Osteoblast (primary cell): ENCODE measurements around the gene PRSS27. TPM values are rescaled to one million over a fixed set of nuclear protein-coding genes. Genes with fewer than 3 reads are reported as not detected.

Experiments used
- DNase-seq: peaks from one replicate; pipeline ENCODE4 v3.0.0; 2011; ENCODE audit warnings: low spot score, mixed read lengths; ENCODE audit not compliant: insufficient read length; ENCODE audit errors: missing footprints
- H2AFZ ChIP-seq: 2 replicates; pipeline ENCODE4 v1.6.0; 2011; ENCODE audit warnings: mild to moderate bottlenecking, low read length
- H3K27ac ChIP-seq: 2 replicates; pipeline ENCODE4 v1.5.1; 2011; ENCODE audit warnings: mild to moderate bottlenecking, low read depth, low read length, moderate library complexity
- H3K27me3 ChIP-seq: 2 replicates; pipeline ENCODE4 v1.6.0; 2012; ENCODE audit warnings: mild to moderate bottlenecking, control low read depth, inconsistent platforms, low read length, moderate library complexity; ENCODE audit not compliant: insufficient read depth
- H3K36me3 ChIP-seq: 2 replicates; pipeline ENCODE4 v1.5.1; 2011; ENCODE audit warnings: mild to moderate bottlenecking, low read length, control low read depth, moderate library complexity; ENCODE audit not compliant: insufficient read depth
- H3K4me1 ChIP-seq: 2 replicates; pipeline ENCODE4 v1.5.1; 2011; ENCODE audit warnings: mild to moderate bottlenecking, low read length, control low read depth, moderate library complexity; ENCODE audit not compliant: insufficient read depth
- H3K4me2 ChIP-seq: 2 replicates; pipeline ENCODE4 v1.6.0; 2011; ENCODE audit warnings: mild to moderate bottlenecking, low read length; ENCODE audit not compliant: insufficient read depth
- H3K4me3 ChIP-seq: fragments of 200-600 bp; sonication (generic); 3 replicates; pipeline ENCODE4 v1.5.1; 2012; ENCODE audit warnings: mild to moderate bottlenecking, low read length, inconsistent platforms; ENCODE audit not compliant: insufficient read depth
- H3K79me2 ChIP-seq: 2 replicates; pipeline ENCODE4 v1.6.0; 2012; ENCODE audit warnings: mild to moderate bottlenecking, low read length, control low read depth, inconsistent platforms; ENCODE audit not compliant: insufficient read depth
- H3K9me3 ChIP-seq: 2 replicates; pipeline ENCODE4 v1.5.1; 2011; ENCODE audit warnings: low read depth, low read length, control low read depth
- H4K20me1 ChIP-seq: 2 replicates; pipeline ENCODE4 v1.6.0; 2012; ENCODE audit warnings: mild to moderate bottlenecking, low read length, control low read depth; ENCODE audit not compliant: insufficient read depth
- CTCF ChIP-seq: IDR thresholded peaks from 2 replicates; pipeline ENCODE4 v1.5.1; 2011; ENCODE audit warnings: mild to moderate bottlenecking, low read depth, low read length, moderate library complexity; ENCODE audit errors: extremely low read depth
- total RNA-seq: library from RNA; depleted of rRNA; stranded (reverse); fragments of >200 nt; gene quantifications from 2 replicates; pipeline ENCODE4 v1.2.3, GENCODE V29; 2012

Gene PRSS27
- total RNA-seq, 1 donor, result 2.5 TPM

GRCh38 chr16:2751577-2752034 lies 31.6 kb upstream of the PRSS27 start:
- peak overlapping the region; percentile 87 for H3K4me3 ChIP-seq
- H3K79me2 ChIP-seq, result peaks cover 45% of the 10 kb centered on the region
- peak overlapping the region; percentile 97 for H3K4me2 ChIP-seq
- DNase-seq, result peak; percentile 32
- peaks cover 25% of the 10 kb centered on the region for H3K4me1 ChIP-seq
- H3K9me3 ChIP-seq, result no peaks in the 10 kb centered on the region
- no peaks in the 10 kb centered on the region for H3K27me3 ChIP-seq
- H3K36me3 ChIP-seq, result peaks cover 2% of the 10 kb centered on the region
- H2AFZ ChIP-seq, result peak overlapping the region; percentile 100
- peak overlapping the region; percentile 100 for H3K27ac ChIP-seq
- no peak for TF ChIP-seq CTCF
- peaks cover 36% of the 10 kb centered on the region for H4K20me1 ChIP-seq

- TF ChIP-seq CTCF, result no peak
- Histone ChIP-seq H3K4me1 (peaks cover 14% of the 10 kb centered on the region), H3K27ac (no peak overlapping the region), H3K4me3 (no peak overlapping the region), H3K36me3 (peaks cover 2% of the 10 kb centered on the region), H2AFZ (no peak overlapping the region), H3K27me3 (no peaks in the 10 kb centered on the region), H3K9me3 (no peaks in the 10 kb centered on the region), H4K20me1 (peaks cover 19% of the 10 kb centered on the region), H3K4me2 (no peak overlapping the region), H3K79me2 (peaks cover 29% of the 10 kb centered on the region)
- DNase-seq, result peak; percentile 44
Observed at GRCh38 chr16:2749936-2750335, 29.9 kb upstream of the PRSS27 start.

- Histone ChIP-seq H2AFZ (no peak overlapping the region), H3K36me3 (peaks cover 2% of the 10 kb centered on the region), H3K9me3 (no peaks in the 10 kb centered on the region), H3K4me3 (no peak overlapping the region), H3K79me2 (peaks cover 24% of the 10 kb centered on the region), H3K27ac (no peak overlapping the region), H4K20me1 (peaks cover 15% of the 10 kb centered on the region), H3K4me2 (no peak overlapping the region), H3K4me1 (peaks cover 9% of the 10 kb centered on the region), H3K27me3 (no peaks in the 10 kb centered on the region)
- DNase-seq, result no peak
- TF ChIP-seq CTCF, result no peak
Observed at GRCh38 chr16:2749476-2749875, 29.5 kb upstream of the PRSS27 start.

- Histone ChIP-seq H3K79me2 (peaks cover 18% of the 10 kb centered on the region), H3K36me3 (peaks cover 2% of the 10 kb centered on the region), H2AFZ (no peak overlapping the region), H4K20me1 (peaks cover 9% of the 10 kb centered on the region), H3K9me3 (no peaks in the 10 kb centered on the region), H3K27me3 (no peaks in the 10 kb centered on the region), H3K4me3 (no peak overlapping the region), H3K4me1 (peaks cover 7% of the 10 kb centered on the region), H3K4me2 (no peak overlapping the region), H3K27ac (no peak overlapping the region)
- TF ChIP-seq CTCF, result no peak
- peak; percentile 56 for DNase-seq
Observed at GRCh38 chr16:2748757-2749455, 28.9 kb upstream of the PRSS27 start.
